Activated naive CD4-positive, alpha-beta T cell treated with anti-CD3 and anti-CD28 coated beads, Interleukin-2, amount 10 ng/mL, durations not matched to agents 7 days and 5 days (primary cell): ENCODE data around the gene NPLOC4.
A peak's percentile ranks its signal among the peaks of the same experiment; 100 is the strongest.

Source experiments
- CTCF ChIA-PET: fragments of 350-600 bp; sonication (Branson Sonifier 250); formaldehyde crosslinking; loops from one replicate; lab custom pipeline; 2021; ENCODE audit warnings: antibody characterized with exemption; lab: Charles Lee
- DNase-seq: peaks from one replicate; pipeline ENCODE4 v3.0.0-alpha.2; 2020
- H3K27ac Mint-ChIP-seq: one replicate; pipeline ENCODE4 v1.8.0; 2021; ENCODE audit warnings: mild to moderate bottlenecking, moderate library complexity, mixed read lengths
- H3K27me3 Mint-ChIP-seq: one replicate; pipeline ENCODE4 v1.8.0; 2021; ENCODE audit warnings: mild to moderate bottlenecking, mixed read lengths
- H3K36me3 Mint-ChIP-seq: one replicate; pipeline ENCODE4 v1.8.0; 2021; ENCODE audit warnings: mixed read lengths
- H3K4me1 Mint-ChIP-seq: one replicate; pipeline ENCODE4 v1.8.0; 2021; ENCODE audit warnings: mixed read lengths
- H3K4me3 Mint-ChIP-seq: one replicate; pipeline ENCODE4 v1.8.0; 2021; ENCODE audit warnings: mild to moderate bottlenecking, moderate library complexity, mixed read lengths
- H3K9me3 Mint-ChIP-seq: one replicate; pipeline ENCODE4 v1.8.0; 2021; ENCODE audit warnings: mixed read lengths

The NPLOC4 gene

DNA sequence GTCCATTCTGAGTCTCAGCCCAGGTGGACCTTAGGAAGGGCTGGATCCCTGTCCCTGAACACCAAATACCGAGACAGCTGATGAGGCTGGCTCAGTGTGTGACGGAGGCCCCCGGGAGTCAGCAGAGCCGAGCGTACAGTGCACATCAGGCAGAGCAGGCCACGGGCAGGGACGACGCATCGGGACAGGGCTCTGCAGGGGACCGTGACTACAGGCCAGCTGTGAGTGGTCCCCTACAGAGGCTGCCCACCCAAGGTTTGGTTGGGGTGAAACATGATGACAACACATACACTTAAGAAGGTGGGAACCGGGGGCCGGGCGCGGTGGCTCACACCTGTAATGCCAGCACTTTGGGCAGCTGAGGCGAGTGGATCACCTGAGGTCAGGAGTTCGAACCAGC is 36.0 kb upstream of the NPLOC4 start:
- H3K27ac Mint-ChIP-seq, result no peak overlapping the region
- H3K4me3 Mint-ChIP-seq, result no peak overlapping the region
- H3K27me3 Mint-ChIP-seq, result no peaks in the 10 kb centered on the region
- no peaks in the 10 kb centered on the region for H3K9me3 Mint-ChIP-seq
- H3K36me3 Mint-ChIP-seq, result peaks cover 36% of the 10 kb centered on the region
- CTCF ChIA-PET, result no interaction called here
- H3K4me1 Mint-ChIP-seq, result peaks cover 17% of the 10 kb centered on the region
- DNase-seq, result no peak

GRCh38 chr17:81672504-81672903 is 35.6 kb upstream of the NPLOC4 start:
- no peak overlapping the region for H3K4me3 Mint-ChIP-seq
- H3K9me3 Mint-ChIP-seq, result no peaks in the 10 kb centered on the region
- H3K4me1 Mint-ChIP-seq, result peaks cover 22% of the 10 kb centered on the region
- H3K36me3 Mint-ChIP-seq, result peaks cover 40% of the 10 kb centered on the region
- H3K27me3 Mint-ChIP-seq, result no peaks in the 10 kb centered on the region
- H3K27ac Mint-ChIP-seq, result no peak overlapping the region
- CTCF ChIA-PET, result no interaction called here
- DNase-seq, result no peak

- H3K4me3 Mint-ChIP-seq, result peak overlapping the region; percentile 82
- H3K4me1 Mint-ChIP-seq, result peaks cover 50% of the 10 kb centered on the region
- peaks cover 50% of the 10 kb centered on the region for H3K36me3 Mint-ChIP-seq
- H3K27me3 Mint-ChIP-seq, result no peaks in the 10 kb centered on the region
- no peaks in the 10 kb centered on the region for H3K9me3 Mint-ChIP-seq
- H3K27ac Mint-ChIP-seq, result peak overlapping the region; percentile 87
- CTCF ChIA-PET, result no interaction called here
- DNase-seq, result no peak
Measured at GRCh38 chr17:81667754-81668153, 30.8 kb upstream of the NPLOC4 start.

- H3K27ac Mint-ChIP-seq, result peak within 1 kb of the TSS; percentile 99
- peaks cover 39% of the 10 kb centered on the region for H3K36me3 Mint-ChIP-seq
- no peaks in the 10 kb centered on the region for H3K9me3 Mint-ChIP-seq
- H3K4me1 Mint-ChIP-seq, result peaks cover 60% of the 10 kb centered on the region
- no peaks in the 10 kb centered on the region for H3K27me3 Mint-ChIP-seq
- peak within 1 kb of the TSS; percentile 82 for H3K4me3 Mint-ChIP-seq
- peak; percentile 97 for DNase-seq
- CTCF ChIA-PET, result no interaction called here
Measured at GRCh38 chr17:81666342-81667191, 29.7 kb upstream of the NPLOC4 start, which contains the start of the genes CCDC137 and OXLD1. Gene CCDC137, plus strand, starts transcription at chr17:81666737. Its CDS starts 30 bp downstream, at chr17:81666767. Gene OXLD1, minus strand, starts transcription at chr17:81666605. Its CDS starts 28 bp downstream, at chr17:81666577.

DNA sequence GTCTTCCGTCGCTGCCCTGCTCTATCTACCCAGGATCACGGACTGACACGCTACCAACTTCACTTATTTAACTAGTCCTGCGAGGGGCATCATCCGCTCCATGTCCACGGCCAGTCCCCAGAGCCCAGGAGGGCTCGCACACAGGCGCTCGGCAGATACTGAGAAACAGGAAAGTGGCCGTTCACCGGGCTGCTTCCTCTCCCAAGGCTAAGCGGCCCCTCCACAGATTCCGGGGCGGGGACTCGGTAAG is 29.1 kb upstream of the NPLOC4 start:
- Mint-ChIP-seq H3K27me3 (no peaks in the 10 kb centered on the region), H3K9me3 (no peaks in the 10 kb centered on the region), H3K36me3 (peaks cover 36% of the 10 kb centered on the region), H3K27ac (peak overlapping the region; percentile 99), H3K4me3 (peak overlapping the region; percentile 82), H3K4me1 (peaks cover 60% of the 10 kb centered on the region)
- CTCF ChIA-PET, result interaction anchor here (1.0 kb wide), 1 partner anchor 10 kb away, joined by 3 read pairs; the partner anchor contains the start of gene PDE6G
- no peak for DNase-seq

- Mint-ChIP-seq H3K36me3 (peaks cover 36% of the 10 kb centered on the region), H3K9me3 (no peaks in the 10 kb centered on the region), H3K27me3 (no peaks in the 10 kb centered on the region), H3K4me1 (peaks cover 61% of the 10 kb centered on the region), H3K27ac (peak overlapping the region; percentile 99), H3K4me3 (peak overlapping the region; percentile 82)
- peak; percentile 65 for DNase-seq
- CTCF ChIA-PET, result interaction anchor here (1.0 kb wide), 1 partner anchor 10 kb away, joined by 3 read pairs; the partner anchor contains the start of gene PDE6G
Measured at GRCh38 chr17:81665205-81666091, 28.5 kb upstream of the NPLOC4 start.

DNA sequence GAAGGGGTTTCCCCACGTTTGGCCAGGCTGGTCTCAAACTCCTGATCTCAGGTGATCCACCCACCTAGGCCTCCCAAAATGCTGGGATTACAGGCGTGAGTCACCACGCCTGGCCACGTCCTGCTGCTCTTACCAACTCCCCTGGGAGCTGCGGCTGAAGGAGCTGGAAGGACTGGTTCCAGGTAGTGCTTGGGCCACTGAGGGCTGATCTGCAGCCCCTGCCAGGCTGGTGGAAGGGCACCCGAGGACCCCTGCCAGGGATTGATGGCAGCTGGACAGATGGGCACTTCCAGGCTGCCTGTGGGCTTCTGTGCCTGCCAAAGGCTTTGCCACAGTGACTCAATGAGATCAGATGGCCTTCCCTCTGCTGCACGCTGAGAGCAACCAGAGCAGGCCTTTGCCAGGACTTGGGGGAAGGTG is 27.1 kb upstream of the NPLOC4 start:
- peaks cover 28% of the 10 kb centered on the region for H3K36me3 Mint-ChIP-seq
- H3K9me3 Mint-ChIP-seq, result no peaks in the 10 kb centered on the region
- peak overlapping the region; percentile 99 for H3K27ac Mint-ChIP-seq
- DNase-seq, result no peak
- H3K27me3 Mint-ChIP-seq, result no peaks in the 10 kb centered on the region
- H3K4me3 Mint-ChIP-seq, result peak overlapping the region; percentile 26
- H3K4me1 Mint-ChIP-seq, result peaks cover 52% of the 10 kb centered on the region
- CTCF ChIA-PET, result no interaction called here

DNA sequence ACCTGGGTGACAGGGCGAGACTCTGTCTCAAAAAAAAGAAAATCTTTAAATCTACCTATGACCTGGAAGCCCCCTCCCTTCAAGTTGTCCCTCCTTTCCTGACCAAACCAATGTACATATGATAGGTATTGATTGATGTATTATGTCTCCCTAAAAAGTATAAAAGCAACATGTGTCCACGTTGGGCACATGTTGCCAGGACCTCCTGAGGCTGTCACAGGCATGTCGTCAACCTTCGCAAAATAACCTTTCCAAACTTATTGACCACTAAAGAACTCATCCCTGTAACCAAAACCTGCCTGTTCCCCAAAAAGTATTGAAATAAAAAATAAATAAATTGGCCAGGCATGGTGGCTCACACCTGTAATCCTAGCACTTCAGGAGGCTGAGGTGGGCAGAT is 25.1 kb upstream of the NPLOC4 start:
- H3K4me1 Mint-ChIP-seq, result peaks cover 41% of the 10 kb centered on the region
- H3K27ac Mint-ChIP-seq, result peak overlapping the region; percentile 99
- no peak overlapping the region for H3K4me3 Mint-ChIP-seq
- H3K9me3 Mint-ChIP-seq, result no peaks in the 10 kb centered on the region
- DNase-seq, result no peak
- CTCF ChIA-PET, result no interaction called here
- H3K36me3 Mint-ChIP-seq, result peaks cover 16% of the 10 kb centered on the region
- no peaks in the 10 kb centered on the region for H3K27me3 Mint-ChIP-seq

DNA sequence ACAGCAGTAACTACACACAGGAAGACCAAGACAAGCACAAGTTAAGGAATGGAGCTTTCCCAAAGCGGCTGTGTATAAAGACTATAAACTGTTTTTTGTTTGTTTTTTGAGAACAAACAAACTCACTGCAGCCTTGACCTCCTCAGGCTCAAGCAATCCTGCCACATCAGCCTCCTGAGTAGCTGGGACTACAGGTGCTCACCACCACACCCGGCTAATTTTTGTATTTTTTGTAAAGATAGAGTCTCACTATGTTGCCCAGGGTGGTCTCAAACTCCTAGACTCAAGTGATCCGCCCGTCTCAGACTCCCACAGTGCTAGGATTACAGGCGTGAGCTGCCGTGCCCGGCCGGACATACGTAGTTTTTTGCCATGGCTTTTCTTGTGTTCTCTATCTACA is 23.5 kb upstream of the NPLOC4 start:
- DNase-seq, result no peak
- Mint-ChIP-seq H3K4me1 (peaks cover 42% of the 10 kb centered on the region), H3K4me3 (no peak overlapping the region), H3K27me3 (no peaks in the 10 kb centered on the region), H3K36me3 (peaks cover 8% of the 10 kb centered on the region), H3K9me3 (no peaks in the 10 kb centered on the region), H3K27ac (no peak overlapping the region)
- CTCF ChIA-PET, result interaction anchor here (1.4 kb wide), 1 partner anchor 60 kb away, joined by 4 read pairs; no protein-coding TSS in a partner anchor

GRCh38 chr17:81659038-81659437 is 22.1 kb upstream of the NPLOC4 start:
- H3K36me3 Mint-ChIP-seq, result no peaks in the 10 kb centered on the region
- DNase-seq, result no peak
- CTCF ChIA-PET, result no interaction called here
- no peaks in the 10 kb centered on the region for H3K9me3 Mint-ChIP-seq
- H3K4me3 Mint-ChIP-seq, result no peak overlapping the region
- H3K4me1 Mint-ChIP-seq, result peaks cover 37% of the 10 kb centered on the region
- H3K27ac Mint-ChIP-seq, result no peak overlapping the region
- H3K27me3 Mint-ChIP-seq, result no peaks in the 10 kb centered on the region

DNA sequence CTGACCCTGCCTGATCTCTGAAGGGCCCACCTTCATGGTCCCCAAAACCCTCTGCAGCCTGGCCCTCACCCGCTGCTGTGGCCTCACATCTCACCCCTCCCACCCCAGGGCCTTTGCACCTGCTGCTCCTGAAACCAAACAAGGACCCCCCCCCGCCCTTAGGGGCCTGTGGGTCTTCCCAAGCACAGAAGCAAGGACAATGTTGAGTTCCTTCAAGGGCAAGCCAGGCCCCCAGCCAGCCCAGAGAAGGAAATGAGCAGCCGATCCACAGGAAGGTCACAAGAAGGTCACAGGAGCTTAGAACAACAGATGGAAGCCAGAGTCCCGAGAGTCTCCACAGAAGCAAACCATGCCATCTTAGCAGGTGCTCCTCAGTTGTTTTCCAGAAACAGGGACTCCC is 19.9 kb upstream of the NPLOC4 start:
- H3K27ac Mint-ChIP-seq, result peak overlapping the region; percentile 67
- H3K4me1 Mint-ChIP-seq, result peaks cover 35% of the 10 kb centered on the region
- CTCF ChIA-PET, result no interaction called here
- no peak for DNase-seq
- no peak overlapping the region for H3K4me3 Mint-ChIP-seq
- H3K27me3 Mint-ChIP-seq, result peaks cover 7% of the 10 kb centered on the region
- H3K36me3 Mint-ChIP-seq, result peaks cover 2% of the 10 kb centered on the region
- no peaks in the 10 kb centered on the region for H3K9me3 Mint-ChIP-seq

DNA sequence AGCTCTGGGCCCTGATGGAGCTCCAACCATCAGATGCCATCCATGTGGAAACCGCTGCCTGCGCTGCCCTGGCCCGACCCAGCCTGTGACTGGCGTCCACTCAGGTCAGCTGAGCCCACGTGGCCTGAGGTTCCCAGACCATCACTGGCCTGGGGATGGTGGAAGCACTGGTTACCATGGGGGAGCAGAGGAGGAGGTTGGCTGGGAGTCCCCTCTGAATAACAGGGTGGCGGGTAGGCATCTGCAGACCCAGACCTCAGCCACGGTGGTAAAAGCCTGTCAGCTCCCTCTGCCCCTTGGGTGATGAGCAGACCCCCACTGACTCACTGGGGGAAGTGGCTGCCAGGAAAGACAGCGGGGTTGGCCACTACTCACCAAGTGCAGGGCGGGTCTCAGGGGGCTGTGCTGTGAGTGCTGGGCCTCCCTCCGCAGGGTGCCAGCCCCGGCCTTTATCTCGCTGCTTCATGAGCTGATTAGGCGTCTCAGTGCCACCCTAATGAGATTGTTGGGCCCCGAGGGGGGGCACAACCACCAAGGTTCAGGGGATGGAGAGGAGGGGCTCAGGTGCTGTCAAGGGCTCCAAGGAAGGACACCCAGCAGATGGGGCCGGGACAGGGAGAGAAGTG is 19.3 kb upstream of the NPLOC4 start, which contains the start of gene PDE6G:
Gene PDE6G (minus strand): TSS at position 425 of the 626 bp plus-strand sequence. CDS start 3,237 bp downstream, outside the sequence.
- Mint-ChIP-seq H3K9me3 (no peaks in the 10 kb centered on the region), H3K4me3 (no peak within 1 kb of the TSS), H3K27me3 (peaks cover 13% of the 10 kb centered on the region), H3K36me3 (peaks cover 2% of the 10 kb centered on the region), H3K4me1 (peaks cover 36% of the 10 kb centered on the region), H3K27ac (peak within 1 kb of the TSS; percentile 67)
- no peak for DNase-seq
- CTCF ChIA-PET, result interaction anchor here (1.1 kb wide), 1 partner anchor 9 kb away, joined by 3 read pairs; no protein-coding TSS in a partner anchor

DNA sequence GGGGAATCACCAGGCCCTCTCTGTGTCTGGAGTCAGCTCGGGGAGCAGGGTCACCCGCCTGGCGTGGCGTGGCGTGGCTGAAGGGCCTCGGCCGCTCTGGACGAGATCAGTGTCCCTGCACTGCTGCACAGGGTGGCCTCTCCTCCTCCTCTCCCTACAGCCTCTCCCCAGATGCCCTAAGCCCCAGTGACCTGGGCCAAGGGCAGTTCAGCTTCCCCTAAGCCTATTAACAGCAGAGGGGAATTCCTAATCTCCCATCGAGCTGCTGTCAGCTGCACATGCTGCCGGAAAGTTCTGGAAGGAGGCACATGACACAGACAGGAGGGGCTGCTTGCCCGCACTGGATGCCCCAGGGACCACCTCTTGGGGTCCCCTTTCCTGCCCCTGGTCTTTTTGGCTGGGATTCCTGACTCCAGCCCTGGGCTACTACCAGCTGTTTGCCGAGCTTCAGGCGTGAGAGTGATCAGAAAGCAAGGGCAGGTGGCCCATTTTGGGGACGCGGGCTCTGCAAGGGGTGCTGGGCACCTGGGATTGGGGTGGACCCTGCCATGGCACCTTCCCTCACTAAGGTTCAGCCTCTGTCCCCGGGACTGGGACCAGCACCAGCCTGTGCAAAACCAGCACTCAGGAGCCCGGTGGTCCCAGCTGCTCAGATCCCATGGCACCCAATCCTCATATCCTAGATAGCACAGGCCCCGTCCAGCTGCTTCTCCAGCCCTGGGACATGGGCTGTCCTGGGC is 18.6 kb upstream of the NPLOC4 start:
- CTCF ChIA-PET, result interaction anchor here (1.1 kb wide), 1 partner anchor 10 kb away, joined by 3 read pairs; no protein-coding TSS in a partner anchor
- DNase-seq, result no peak
- H3K27me3 Mint-ChIP-seq, result peaks cover 17% of the 10 kb centered on the region
- H3K9me3 Mint-ChIP-seq, result no peaks in the 10 kb centered on the region
- peaks cover 34% of the 10 kb centered on the region for H3K4me1 Mint-ChIP-seq
- no peak overlapping the region for H3K27ac Mint-ChIP-seq
- peaks cover 2% of the 10 kb centered on the region for H3K36me3 Mint-ChIP-seq
- H3K4me3 Mint-ChIP-seq, result no peak overlapping the region
